Vagina (tissue), 2 donors: ENCODE results near the gene AGBL1. TPM values are rescaled to one million over a fixed set of nuclear protein-coding genes. Genes with fewer than 3 reads are reported as not detected.

Experiments used
- DNase-seq, 2 donors: peaks; one replicate each; pipeline ENCODE4 v3.0.0-alpha.2; 2017; ENCODE audit errors: extremely low spot score in 2 of 2
- H3K27ac ChIP-seq: fragments of 200-600 bp; sonication (generic); one replicate; pipeline ENCODE4 v1.5.1; 2019
- H3K27me3 ChIP-seq: fragments of 200-600 bp; sonication (generic); one replicate; pipeline ENCODE4 v1.5.1; 2019
- H3K36me3 ChIP-seq, 2 donors: fragments of 200-600 bp; sonication (generic); one replicate each; pipeline ENCODE4 v1.5.1; 2017 to 2019
- H3K4me1 ChIP-seq: fragments of 200-600 bp; sonication (generic); one replicate; pipeline ENCODE4 v1.5.1; 2019
- H3K4me3 ChIP-seq, 2 donors: fragments of 200-600 bp; sonication (generic); 1 replicate in 1 of 2; 2 replicates in 1 of 2; pipeline ENCODE4 v1.5.1; 2016 to 2019
- H3K9me3 ChIP-seq: fragments of 200-600 bp; sonication (generic); one replicate; pipeline ENCODE4 v1.5.1; 2019
- CTCF ChIP-seq, 3 experiments: fragments of 450-650 bp in 2 of 3; fragments of 200-600 bp in 1 of 3; sonication (generic) in 1 of 3; IDR thresholded peaks; one replicate each; pipeline ENCODE4 v1.5.1; 2017 to 2019; ENCODE audit warnings: antibody characterized with exemption in 3 of 3, mild to moderate bottlenecking in 2 of 3, moderate library complexity in 2 of 3
- POLR2A ChIP-seq, 2 donors: fragments of 450-650 bp; IDR thresholded peaks; one replicate each; pipeline ENCODE4 v1.6.1; 2017; ENCODE audit warnings: antibody characterized with exemption in 2 of 2, mild to moderate bottlenecking in 2 of 2, moderate library complexity in 2 of 2
- POLR2AphosphoS5 ChIP-seq, 2 donors: sonication (generic); formaldehyde crosslinking; IDR thresholded peaks; one replicate each; pipeline ENCODE4 v1.9.0; 2017; ENCODE audit warnings: antibody characterized with exemption in 2 of 2, mild to moderate bottlenecking in 2 of 2, low read depth in 1 of 2; ENCODE audit not compliant: insufficient read depth in 1 of 2
- intact Hi-C: fragments of 100-400 bp; cut with DNase I; formaldehyde crosslinking; loops from one replicate; pipeline ENCODE4 v1.15.1; 2023
- total RNA-seq: library from RNA; depleted of rRNA; stranded (reverse); fragments of >200 nt; gene quantifications from one replicate; pipeline ENCODE4 v1.2.3, GENCODE V29; 2016

AGBL1 gene
- total RNA-seq, 1 donor from 2014 or later = not detected

- Histone ChIP-seq H3K27me3 (no peaks in the 10 kb centered on the region), H3K27ac (no peak overlapping the region), H3K4me1 (no peaks in the 10 kb centered on the region), H3K9me3 (no peaks in the 10 kb centered on the region), H3K4me3 (no peak overlapping the region), H3K36me3 (no peaks in the 10 kb centered on the region)
- intact Hi-C loops = no loop called here
- no peak for DNase-seq
- TF ChIP-seq POLR2A (IDR thresholded peaks at IDR 0.05) (no peak), POLR2AphosphoS5 (IDR thresholded peaks at IDR 0.05; ENCODE audit: insufficient read depth in 1 of 2, low read depth in 1 of 2) (no peak), CTCF (IDR thresholded peaks at IDR 0.05) (no peak)
These were observed 249.8 kb downstream of the AGBL1 start for GRCh38 chr15:86329311-86330013.

GRCh38 chr15:86333819-86334218 lies 254.1 kb downstream of the AGBL1 start:
- Histone ChIP-seq H3K9me3 (no peaks in the 10 kb centered on the region), H3K27ac (no peak overlapping the region), H3K4me3 (no peak overlapping the region), H3K4me1 (no peaks in the 10 kb centered on the region), H3K36me3 (no peaks in the 10 kb centered on the region), H3K27me3 (no peaks in the 10 kb centered on the region)
- TF ChIP-seq POLR2A (IDR thresholded peaks at IDR 0.05) (no peak), CTCF (IDR thresholded peaks at IDR 0.05) (no peak), POLR2AphosphoS5 (IDR thresholded peaks at IDR 0.05; ENCODE audit: insufficient read depth in 1 of 2, low read depth in 1 of 2) (no peak)
- no peak for DNase-seq
- intact Hi-C loops = no loop called here

- H3K27ac ChIP-seq = no peak overlapping the region
These were observed 256.5 kb downstream of the AGBL1 start for GRCh38 chr15:86336051-86336788.

GRCh38 chr15:86337071-86337470 lies 257.4 kb downstream of the AGBL1 start:
- TF ChIP-seq POLR2AphosphoS5 (IDR thresholded peaks at IDR 0.05; ENCODE audit: insufficient read depth in 1 of 2, low read depth in 1 of 2) = no peak
- TF ChIP-seq CTCF (IDR thresholded peaks at IDR 0.05) = no peak
- no peak for TF ChIP-seq POLR2A (IDR thresholded peaks at IDR 0.05)
- no peak for DNase-seq
- Histone ChIP-seq H3K4me3 (no peak overlapping the region), H3K9me3 (no peaks in the 10 kb centered on the region), H3K27ac (no peak overlapping the region), H3K4me1 (no peaks in the 10 kb centered on the region), H3K27me3 (no peaks in the 10 kb centered on the region), H3K36me3 (no peaks in the 10 kb centered on the region)
- intact Hi-C loops = no loop called here

More at GRCh38 chr15:86336051-86336788, 256.5 kb downstream of the AGBL1 start:
- Histone ChIP-seq H3K9me3 (no peaks in the 10 kb centered on the region), H3K4me1 (no peaks in the 10 kb centered on the region), H3K4me3 (no peak overlapping the region), H3K27me3 (no peaks in the 10 kb centered on the region), H3K36me3 (no peaks in the 10 kb centered on the region)
- no peak for DNase-seq
- peak in 1 of 2 donors; percentile 48 for TF ChIP-seq POLR2AphosphoS5 (IDR thresholded peaks at IDR 0.05; ENCODE audit: insufficient read depth in 1 of 2, low read depth in 1 of 2)
- no peak for TF ChIP-seq POLR2A (IDR thresholded peaks at IDR 0.05)
- intact Hi-C loops = no loop called here

GRCh38 chr15:86347245-86347644 lies 267.6 kb downstream of the AGBL1 start:
- no peaks in the 10 kb centered on the region for H3K36me3 ChIP-seq
- no peaks in the 10 kb centered on the region for H3K27me3 ChIP-seq
- intact Hi-C loops = no loop called here
- no peak overlapping the region for H3K4me3 ChIP-seq
- H3K9me3 ChIP-seq = no peaks in the 10 kb centered on the region
- DNase-seq = no peak
- H3K4me1 ChIP-seq = no peaks in the 10 kb centered on the region
- TF ChIP-seq POLR2AphosphoS5 (IDR thresholded peaks at IDR 0.05; ENCODE audit: insufficient read depth in 1 of 2, low read depth in 1 of 2) (peak in 1 of 2 donors; percentile 71), CTCF (IDR thresholded peaks at IDR 0.05) (no peak)
- H3K27ac ChIP-seq = no peak overlapping the region
